Urothelium cell line (cell line): ENCODE measurements around the gene DMRTA1.
"Not testable (repeated sequence)": the region's sequence is repeated elsewhere in the genome, so short reads cannot be mapped to it uniquely, and the experiment has no call there.

Experiments
- DNase-seq: peaks from one replicate; pipeline ENCODE4 v3.0.0; 2011; ENCODE audit warnings: low spot score, mixed read lengths
- FAIRE-seq: peaks from 2 replicates; lab custom pipeline; 2011; peaks lifted over from hg19 to GRCh38; lab: Jason Lieb, UNC

DMRTA1 gene

GRCh38 chr9:22455181-22455580, 8.6 kb downstream of the DMRTA1 start:
- no peak for DNase-seq
- FAIRE-seq = no peak

DNA sequence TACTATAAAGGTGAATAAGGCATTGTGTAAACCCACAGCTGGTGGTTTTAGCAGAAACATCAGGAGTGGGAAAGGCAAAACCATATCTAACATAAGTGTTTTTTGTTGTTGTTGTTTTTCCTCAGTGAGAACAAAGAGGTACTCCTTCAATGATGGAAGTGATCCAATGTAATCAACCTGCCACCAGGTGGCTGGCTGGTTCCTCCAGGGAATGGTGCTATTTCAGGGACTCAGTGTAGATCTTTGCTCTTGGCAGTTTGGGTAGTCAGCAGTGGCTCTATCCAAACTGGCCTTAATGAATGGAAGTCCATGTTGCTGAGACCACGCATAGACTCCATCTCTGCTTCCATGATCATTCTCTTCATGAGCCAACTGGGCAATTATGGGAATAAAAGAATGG, 10.8 kb downstream of the DMRTA1 start:
- DNase-seq (no peak), FAIRE-seq (no peak)

DNA sequence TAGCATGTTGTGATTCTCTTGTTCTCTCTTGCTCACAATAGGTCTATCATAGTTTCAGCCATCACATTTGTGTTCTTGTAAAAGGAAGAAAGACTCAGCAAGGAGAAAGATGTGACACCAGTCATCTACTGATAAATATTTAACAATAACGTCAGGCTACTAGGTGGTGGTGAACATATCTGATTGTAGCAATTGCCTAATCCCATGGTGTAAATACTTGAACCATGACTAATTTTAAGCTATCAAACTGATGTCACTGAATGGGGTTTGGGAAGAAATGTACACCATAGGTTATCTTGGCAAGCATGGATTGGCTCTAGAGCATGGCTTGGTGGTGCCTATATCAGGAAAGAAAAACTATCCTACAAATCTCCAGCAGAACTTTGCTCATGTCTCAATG, 16.6 kb downstream of the DMRTA1 start:
- DNase-seq (no peak), FAIRE-seq (no peak)

DNA sequence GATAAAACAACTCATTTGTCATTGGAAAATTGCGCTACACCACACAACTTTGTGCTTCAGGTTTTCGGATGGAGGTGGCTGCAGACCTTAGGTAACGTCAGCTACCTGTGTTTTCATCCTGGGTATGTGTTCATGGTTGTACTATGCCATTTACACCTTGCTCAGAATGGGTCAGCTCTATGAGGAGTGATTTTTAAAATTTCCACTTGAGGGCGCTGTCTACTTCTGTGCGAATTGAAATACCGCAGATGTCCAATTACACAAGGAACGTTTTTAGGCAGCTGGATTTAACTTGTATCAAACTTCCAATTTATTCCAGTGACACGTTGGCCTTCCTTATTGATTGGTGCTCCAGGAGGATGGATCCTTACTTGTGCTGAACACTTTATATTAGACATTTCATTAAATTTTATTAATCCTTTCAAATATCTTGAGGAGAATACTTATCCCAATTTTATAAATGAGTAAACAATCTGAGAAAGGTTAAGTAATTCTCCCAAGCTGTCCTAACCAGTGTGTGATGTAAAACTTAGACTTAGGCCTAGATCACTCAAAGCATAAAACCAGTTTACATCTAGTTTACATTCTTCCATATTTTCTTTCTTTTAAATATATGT, 23.4 kb downstream of the DMRTA1 start:
- no peak for FAIRE-seq
- DNase-seq = peak; percentile 20

- DNase-seq (no peak), FAIRE-seq (no peak)
These were observed 34.9 kb downstream of the DMRTA1 start for GRCh38 chr9:22481566-22481965.

GRCh38 chr9:22483528-22484070, 37.0 kb downstream of the DMRTA1 start:
- DNase-seq (no peak), FAIRE-seq (no peak)

DNA sequence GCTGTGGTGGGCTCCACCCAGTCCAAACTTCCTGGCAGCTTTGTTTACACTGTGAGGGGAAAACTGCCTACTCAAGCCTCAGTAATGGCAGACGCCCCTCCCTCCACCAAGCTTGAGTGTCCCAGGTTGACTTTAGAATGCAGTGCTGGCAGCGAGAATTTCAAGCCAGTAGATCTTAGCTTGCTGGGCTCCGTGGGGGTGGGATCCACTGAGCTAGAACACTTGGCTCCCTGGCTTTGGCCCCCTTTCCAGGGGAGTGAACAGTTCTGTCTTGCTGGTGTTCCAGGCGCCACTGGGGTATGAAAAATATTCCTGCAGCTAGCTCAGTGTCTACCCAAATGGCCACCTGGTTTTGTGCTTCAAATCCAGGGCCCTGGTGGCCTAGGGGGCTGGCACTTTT, 49.6 kb downstream of the DMRTA1 start:
- DNase-seq = not testable (repeated sequence)

More for the DNA sequence above, 49.6 kb downstream of the DMRTA1 start:
- not testable (repeated sequence) for FAIRE-seq
